Lower leg skin (tissue), 3 donors: ENCODE measurements around the gene AGR3.

ENCODE experiments used
- POLR2A ChIP-seq, 2 donors: fragments of 450-650 bp; IDR thresholded peaks; one replicate each; pipeline ENCODE4 v1.6.1; 2016 to 2017; ENCODE audit warnings: antibody characterized with exemption in 2 of 2, mild to moderate bottlenecking in 1 of 2, moderate library complexity in 1 of 2
- TF ChIP-seq, protein P1 (sequence below), 3 donors: fragments of 450-650 bp; IDR thresholded peaks; one replicate each; pipeline ENCODE4 v1.5.1; 2016; ENCODE audit warnings: antibody characterized with exemption in 3 of 3, mild to moderate bottlenecking in 3 of 3, moderate library complexity in 2 of 3

DNA sequence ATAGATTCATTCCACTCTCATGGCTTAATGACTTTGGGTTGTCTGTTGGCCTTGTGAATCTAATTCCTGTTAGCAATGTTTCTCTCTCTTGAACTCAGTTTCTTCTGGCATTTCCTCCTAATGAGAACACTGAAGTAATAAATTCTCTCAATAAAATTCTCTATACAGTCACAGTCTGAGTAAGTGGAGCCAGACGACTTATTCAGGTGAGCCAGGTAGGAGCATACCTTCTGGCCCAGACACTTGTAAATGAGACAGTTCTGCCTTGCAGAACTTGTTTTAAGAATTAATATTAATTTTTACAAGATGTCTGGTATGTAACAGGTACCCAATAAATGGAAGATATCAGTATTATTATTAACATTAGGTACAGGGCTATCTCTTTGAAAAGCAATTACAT lies 48.4 kb downstream of the AGR3 start:
- TF ChIP-seq, protein P1, sequence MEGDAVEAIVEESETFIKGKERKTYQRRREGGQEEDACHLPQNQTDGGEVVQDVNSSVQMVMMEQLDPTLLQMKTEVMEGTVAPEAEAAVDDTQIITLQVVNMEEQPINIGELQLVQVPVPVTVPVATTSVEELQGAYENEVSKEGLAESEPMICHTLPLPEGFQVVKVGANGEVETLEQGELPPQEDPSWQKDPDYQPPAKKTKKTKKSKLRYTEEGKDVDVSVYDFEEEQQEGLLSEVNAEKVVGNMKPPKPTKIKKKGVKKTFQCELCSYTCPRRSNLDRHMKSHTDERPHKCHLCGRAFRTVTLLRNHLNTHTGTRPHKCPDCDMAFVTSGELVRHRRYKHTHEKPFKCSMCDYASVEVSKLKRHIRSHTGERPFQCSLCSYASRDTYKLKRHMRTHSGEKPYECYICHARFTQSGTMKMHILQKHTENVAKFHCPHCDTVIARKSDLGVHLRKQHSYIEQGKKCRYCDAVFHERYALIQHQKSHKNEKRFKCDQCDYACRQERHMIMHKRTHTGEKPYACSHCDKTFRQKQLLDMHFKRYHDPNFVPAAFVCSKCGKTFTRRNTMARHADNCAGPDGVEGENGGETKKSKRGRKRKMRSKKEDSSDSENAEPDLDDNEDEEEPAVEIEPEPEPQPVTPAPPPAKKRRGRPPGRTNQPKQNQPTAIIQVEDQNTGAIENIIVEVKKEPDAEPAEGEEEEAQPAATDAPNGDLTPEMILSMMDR (IDR thresholded peaks at IDR 0.05) = no peak
- no peak for TF ChIP-seq POLR2A (IDR thresholded peaks at IDR 0.05)
